ENCODE data around the gene CBX2. TPM values are rescaled to one million over a fixed set of nuclear protein-coding genes. Genes with fewer than 3 reads are reported as not detected.

Gene CBX2
- total RNA-seq, 4 donors from 2014 or later, result 2.4 to 5.9 (median 4.5) TPM

- 96% methylated on average over 17 of the region's 17 CpGs for WGBS, 2 donors
- peaks cover 0 to 10% of the 10 kb centered on the region in 2 donors for H3K27me3 ChIP-seq
- no peak overlapping the region for H3K4me3 ChIP-seq
- no peaks in the 10 kb centered on the region for H3K4me1 ChIP-seq
- no peaks in the 10 kb centered on the region for H3K36me3 ChIP-seq
- H3K27ac ChIP-seq, result no peak overlapping the region
- H3K9me3 ChIP-seq, result no peaks in the 10 kb centered on the region
- DNase-seq (ENCODE audit: low spot score in 2 of 2), result no peak
- TF ChIP-seq EP300 (IDR thresholded peaks at IDR 0.05) (no peak), POLR2A (IDR thresholded peaks at IDR 0.05) (no peak), CTCF (IDR thresholded peaks at IDR 0.05) (no peak)
These were observed 46.3 kb downstream of the CBX2 start for GRCh38 chr17:79824234-79824633.

- WGBS, 2 donors, result 84 to 86% methylated on average over 6 of the region's 6 CpGs
- no peak overlapping the region for H3K27ac ChIP-seq
- no peak overlapping the region for H3K4me3 ChIP-seq
- no peak for DNase-seq (ENCODE audit: low spot score in 2 of 2)
- no peaks in the 10 kb centered on the region for H3K9me3 ChIP-seq
- H3K4me1 ChIP-seq, result no peaks in the 10 kb centered on the region
- H3K27me3 ChIP-seq, result peaks cover 0 to 10% of the 10 kb centered on the region in 2 donors
- no peak for TF ChIP-seq CTCF (IDR thresholded peaks at IDR 0.05)
- no peak for TF ChIP-seq EP300 (IDR thresholded peaks at IDR 0.05)
- no peak for TF ChIP-seq POLR2A (IDR thresholded peaks at IDR 0.05)
- no peaks in the 10 kb centered on the region for H3K36me3 ChIP-seq
These were observed 47.1 kb downstream of the CBX2 start for GRCh38 chr17:79824893-79825579.

- no peak for DNase-seq (ENCODE audit: low spot score in 2 of 2)
- WGBS, 2 donors, result 99 to 100% methylated on average over 5 of the region's 5 CpGs
- Histone ChIP-seq H3K4me3 (no peak overlapping the region), H3K27ac (no peak overlapping the region), H3K4me1 (peaks cover 0 to 4% (median 0%) of the 10 kb centered on the region in 4 donors), H3K36me3 (no peaks in the 10 kb centered on the region), H3K9me3 (no peaks in the 10 kb centered on the region), H3K27me3 (peaks cover 0 to 10% of the 10 kb centered on the region in 2 donors)
- TF ChIP-seq POLR2A (IDR thresholded peaks at IDR 0.05), result no peak
- no peak for TF ChIP-seq CTCF (IDR thresholded peaks at IDR 0.05)
- no peak for TF ChIP-seq EP300 (IDR thresholded peaks at IDR 0.05)
These were observed 47.6 kb downstream of the CBX2 start for GRCh38 chr17:79825580-79825921.

- Histone ChIP-seq H3K27me3 (peaks cover 0 to 10% of the 10 kb centered on the region in 2 donors), H3K4me3 (no peak overlapping the region), H3K27ac (no peak overlapping the region), H3K36me3 (no peaks in the 10 kb centered on the region), H3K4me1 (peaks cover 0 to 10% (median 5%) of the 10 kb centered on the region in 4 donors), H3K9me3 (no peaks in the 10 kb centered on the region)
- no peak for TF ChIP-seq EP300 (IDR thresholded peaks at IDR 0.05)
- TF ChIP-seq POLR2A (IDR thresholded peaks at IDR 0.05), result no peak
- TF ChIP-seq CTCF (IDR thresholded peaks at IDR 0.05), result no peak
- 41 to 54% methylated on average over 11 of the region's 11 CpGs for WGBS, 2 donors
- no peak for DNase-seq (ENCODE audit: low spot score in 2 of 2)
These were observed 48.3 kb downstream of the CBX2 start for GRCh38 chr17:79826204-79826680.

- Histone ChIP-seq H3K27ac (no peak overlapping the region), H3K9me3 (no peaks in the 10 kb centered on the region), H3K4me1 (peaks cover 0 to 17% (median 12%) of the 10 kb centered on the region in 4 donors), H3K27me3 (peaks cover 0 to 10% of the 10 kb centered on the region in 2 donors), H3K4me3 (no peak overlapping the region), H3K36me3 (no peaks in the 10 kb centered on the region)
- no peak for TF ChIP-seq POLR2A (IDR thresholded peaks at IDR 0.05)
- no peak for DNase-seq (ENCODE audit: low spot score in 2 of 2)
- 81 to 87% methylated on average over 26 of the region's 26 CpGs for WGBS, 2 donors
These were observed 49.1 kb downstream of the CBX2 start for GRCh38 chr17:79826841-79827578.
